ENCODE data around the gene ARRB1. TPM values are rescaled to one million over a fixed set of nuclear protein-coding genes. Genes with fewer than 3 reads are reported as not detected.
A peak's percentile ranks its signal among the peaks of the same experiment; 100 is the strongest.

Gene ARRB1
- total RNA-seq = 34.5 TPM
- polyA plus RNA-seq = 31.4 TPM

DNA sequence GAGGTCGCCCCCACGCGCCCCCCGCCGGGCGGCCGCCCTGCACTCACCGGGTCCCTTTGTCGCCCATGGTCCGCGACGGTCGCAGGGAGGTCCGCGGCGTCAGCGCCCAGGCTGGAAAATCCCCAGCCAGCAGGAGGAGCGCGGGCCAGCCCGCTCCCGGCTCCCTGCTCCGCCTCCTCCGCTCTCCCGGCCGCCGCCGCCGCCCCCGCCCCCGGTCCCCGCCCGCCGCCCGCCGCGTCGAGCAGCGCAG is at the start of gene ARRB1:
ARRB1 (minus strand) TSS at position 121 of the 250 bp plus-strand sequence; CDS start at position 67, 54 bp downstream.
- H3K4me3 ChIP-seq (ENCODE audit: low read depth, low read length) = peak within 1 kb of the TSS; percentile 66
- under 1% methylated on average over 38 of the region's 38 CpGs for WGBS
- DNase-seq (ENCODE audit: extremely low spot score) = no peak
- no peaks in the 10 kb centered on the region for H3K36me3 ChIP-seq (ENCODE audit: insufficient read depth)
- H3K27ac ChIP-seq (ENCODE audit: low read depth) = peak within 1 kb of the TSS; percentile 65
- no peaks in the 10 kb centered on the region for H3K4me1 ChIP-seq (ENCODE audit: insufficient read depth)

DNA sequence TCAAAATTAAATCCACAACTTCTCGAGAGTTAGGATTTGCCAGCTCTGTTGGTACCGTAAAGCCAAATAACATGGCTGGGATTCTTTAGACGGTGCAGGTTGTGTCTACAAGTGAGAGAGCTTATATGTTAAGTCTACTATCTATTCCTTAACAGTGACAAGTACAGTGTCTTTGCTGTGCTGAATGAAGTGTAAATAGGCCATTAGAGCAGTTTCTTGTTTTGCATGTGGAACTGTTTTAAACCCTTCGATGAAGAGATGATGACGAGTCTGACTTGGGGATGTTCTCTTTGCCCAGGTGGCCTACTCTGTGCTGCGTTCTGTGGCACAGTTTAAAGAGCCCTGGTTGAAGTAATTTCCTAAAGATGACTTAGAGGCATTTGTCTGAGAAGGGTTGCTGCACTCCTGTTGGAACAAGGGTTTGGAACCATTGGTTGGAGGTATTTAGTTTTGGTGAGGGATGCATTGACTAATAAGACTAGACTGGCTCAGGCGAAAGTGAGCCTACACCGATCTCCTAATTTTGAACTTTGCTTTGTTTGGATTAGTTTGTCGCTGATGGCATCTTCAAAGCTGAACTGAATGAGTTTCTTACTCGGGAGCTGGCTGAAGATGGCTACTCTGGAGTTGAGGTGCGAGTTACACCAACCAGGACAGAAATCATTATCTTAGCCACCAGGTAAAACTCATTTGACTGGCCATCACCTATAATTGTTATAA is 48.8 kb upstream of the ARRB1 start:
- DNase-seq (ENCODE audit: extremely low spot score) = no peak

GRCh38 chr11:75399344-75400145 is 48.1 kb upstream of the ARRB1 start, which contains the start of gene RPS3:
TSS of gene RPS3 (plus strand) at chr11:75399518. CDS start at chr11:75399548, 30 bp downstream.
- peaks cover 2% of the 10 kb centered on the region for H3K36me3 ChIP-seq (ENCODE audit: insufficient read depth)
- WGBS = under 1% methylated on average over 55 of the region's 55 CpGs
- peak within 1 kb of the TSS; percentile 92 for H3K27ac ChIP-seq (ENCODE audit: low read depth)
- peak; percentile 90 for DNase-seq (ENCODE audit: extremely low spot score)
- H3K4me3 ChIP-seq (ENCODE audit: low read depth, low read length) = peak within 1 kb of the TSS; percentile 61
- peaks cover 1% of the 10 kb centered on the region for H3K4me1 ChIP-seq (ENCODE audit: insufficient read depth)

More for the DNA sequence above, 48.8 kb upstream of the ARRB1 start:
- 9% methylated on average over 11 of the region's 11 CpGs for WGBS
- peaks cover 2% of the 10 kb centered on the region for H3K36me3 ChIP-seq (ENCODE audit: insufficient read depth)
- peaks cover 1% of the 10 kb centered on the region for H3K4me1 ChIP-seq (ENCODE audit: insufficient read depth)
- peak overlapping the region; percentile 61 for H3K4me3 ChIP-seq (ENCODE audit: low read depth, low read length)
- peak overlapping the region; percentile 92 for H3K27ac ChIP-seq (ENCODE audit: low read depth)

GRCh38 chr11:75398906-75399305 is 47.4 kb upstream of the ARRB1 start:
- WGBS = 75% methylated on average over 8 of the region's 8 CpGs
- DNase-seq (ENCODE audit: extremely low spot score) = no peak
- no peak overlapping the region for H3K27ac ChIP-seq (ENCODE audit: low read depth)

GRCh38 chr11:75394085-75394840 is 42.8 kb upstream of the ARRB1 start:
- no peaks in the 10 kb centered on the region for H3K36me3 ChIP-seq (ENCODE audit: insufficient read depth)

More at GRCh38 chr11:75398906-75399305, 47.4 kb upstream of the ARRB1 start:
- Histone ChIP-seq H3K36me3 (ENCODE audit: insufficient read depth) (peaks cover 2% of the 10 kb centered on the region), H3K4me1 (ENCODE audit: insufficient read depth) (peaks cover 1% of the 10 kb centered on the region), H3K4me3 (ENCODE audit: low read depth, low read length) (no peak overlapping the region)

DNA sequence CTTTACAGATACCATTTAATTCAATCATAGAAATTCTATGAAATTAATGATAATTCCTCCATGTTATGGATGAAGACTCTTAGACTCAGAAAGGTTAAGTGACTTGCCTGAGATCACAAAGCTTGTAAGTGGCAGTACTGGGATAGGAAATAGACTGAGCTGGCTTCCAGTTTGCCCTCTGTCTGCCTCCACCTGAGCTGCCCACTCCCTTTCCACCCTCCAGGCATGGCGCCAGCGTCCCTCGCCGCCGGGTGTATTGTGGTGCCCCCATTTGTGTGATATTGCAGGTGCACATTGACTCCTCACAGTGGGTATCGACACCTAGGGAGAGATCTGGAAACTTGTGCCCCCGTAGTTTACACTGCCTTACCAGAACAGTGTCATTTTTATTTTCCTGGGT is 38.5 kb upstream of the ARRB1 start:
- Histone ChIP-seq H3K27ac (ENCODE audit: low read depth) (no peak overlapping the region), H3K36me3 (ENCODE audit: insufficient read depth) (no peaks in the 10 kb centered on the region), H3K4me3 (ENCODE audit: low read depth, low read length) (no peak overlapping the region), H3K4me1 (ENCODE audit: insufficient read depth) (no peaks in the 10 kb centered on the region)
- 94% methylated on average over 7 of the region's 7 CpGs for WGBS
- no peak for DNase-seq (ENCODE audit: extremely low spot score)

More at GRCh38 chr11:75394085-75394840, 42.8 kb upstream of the ARRB1 start:
- no peak for DNase-seq (ENCODE audit: extremely low spot score)
- 81% methylated on average over 8 of the region's 8 CpGs for WGBS
- Histone ChIP-seq H3K27ac (ENCODE audit: low read depth) (no peak overlapping the region), H3K4me1 (ENCODE audit: insufficient read depth) (no peaks in the 10 kb centered on the region), H3K4me3 (ENCODE audit: low read depth, low read length) (no peak overlapping the region)

DNA sequence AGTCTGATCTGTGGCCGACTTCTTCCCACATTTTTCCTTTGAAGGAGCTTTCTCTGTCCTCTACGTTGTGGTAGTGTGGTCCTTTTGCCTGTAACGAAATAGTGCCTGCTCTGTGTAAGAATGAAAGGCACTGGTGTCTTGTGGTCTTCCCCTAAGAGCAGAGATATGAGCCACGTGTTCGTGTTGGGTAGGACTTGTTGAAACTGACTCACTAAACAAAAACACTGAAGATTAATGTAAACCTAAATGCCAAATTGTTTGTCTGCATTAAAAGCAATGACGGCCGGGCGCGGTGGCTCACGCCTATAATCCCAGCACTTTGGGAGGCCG is 37.8 kb upstream of the ARRB1 start:
- H3K4me3 ChIP-seq (ENCODE audit: low read depth, low read length) = no peak overlapping the region
- DNase-seq (ENCODE audit: extremely low spot score) = no peak
- WGBS = 57% methylated on average over 11 of the region's 11 CpGs
- no peaks in the 10 kb centered on the region for H3K36me3 ChIP-seq (ENCODE audit: insufficient read depth)
- no peak overlapping the region for H3K27ac ChIP-seq (ENCODE audit: low read depth)
- no peaks in the 10 kb centered on the region for H3K4me1 ChIP-seq (ENCODE audit: insufficient read depth)

- peak; percentile 42 for DNase-seq (ENCODE audit: extremely low spot score)
- no peak overlapping the region for H3K4me3 ChIP-seq (ENCODE audit: low read depth, low read length)
- H3K27ac ChIP-seq (ENCODE audit: low read depth) = no peak overlapping the region
- H3K4me1 ChIP-seq (ENCODE audit: insufficient read depth) = no peaks in the 10 kb centered on the region
- WGBS = 25% methylated on average over 9 of the region's 9 CpGs
- H3K36me3 ChIP-seq (ENCODE audit: insufficient read depth) = no peaks in the 10 kb centered on the region
Measured at GRCh38 chr11:75388386-75389275, 37.2 kb upstream of the ARRB1 start.

DNA sequence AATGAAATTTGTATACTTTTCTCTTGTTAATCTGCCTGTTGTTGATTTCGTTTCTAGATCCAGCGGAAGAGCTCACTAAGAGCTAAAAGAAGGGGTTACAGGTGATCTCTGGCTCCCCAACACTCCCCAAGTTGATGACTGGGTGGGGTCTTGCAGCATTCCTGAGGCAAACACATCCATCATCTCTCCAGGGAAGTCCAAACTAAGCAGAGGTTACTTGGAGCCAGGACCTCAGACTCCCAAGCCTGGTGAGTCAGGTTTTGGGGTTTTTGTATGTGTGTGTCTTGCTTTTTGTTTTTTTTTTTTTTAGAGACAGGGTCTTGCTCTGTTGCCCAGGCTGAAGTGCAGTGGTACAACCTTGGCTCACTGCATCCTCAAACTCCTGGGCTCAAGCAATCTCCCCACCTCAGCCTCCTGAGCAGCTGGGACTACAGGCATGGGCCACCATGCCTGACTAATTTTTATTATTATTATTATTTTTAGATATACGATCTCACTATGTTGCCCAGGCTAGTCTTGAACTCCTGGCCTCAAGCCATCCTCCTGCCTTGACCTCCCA is 36.4 kb upstream of the ARRB1 start:
- no peaks in the 10 kb centered on the region for H3K36me3 ChIP-seq (ENCODE audit: insufficient read depth)
- H3K4me1 ChIP-seq (ENCODE audit: insufficient read depth) = no peaks in the 10 kb centered on the region
- no peak for DNase-seq (ENCODE audit: extremely low spot score)
- 72% methylated on average over 3 of the region's 3 CpGs for WGBS
- no peak overlapping the region for H3K4me3 ChIP-seq (ENCODE audit: low read depth, low read length)
- no peak overlapping the region for H3K27ac ChIP-seq (ENCODE audit: low read depth)

GRCh38 chr11:75386942-75387630 is 35.6 kb upstream of the ARRB1 start:
- H3K27ac ChIP-seq (ENCODE audit: low read depth) = no peak overlapping the region
- H3K36me3 ChIP-seq (ENCODE audit: insufficient read depth) = no peaks in the 10 kb centered on the region
- 43% methylated on average over 3 of the region's 3 CpGs for WGBS
- no peak overlapping the region for H3K4me3 ChIP-seq (ENCODE audit: low read depth, low read length)
- no peaks in the 10 kb centered on the region for H3K4me1 ChIP-seq (ENCODE audit: insufficient read depth)
- no peak for DNase-seq (ENCODE audit: extremely low spot score)

GRCh38 chr11:75384438-75385080 is 33.1 kb upstream of the ARRB1 start:
- H3K4me1 ChIP-seq (ENCODE audit: insufficient read depth) = no peaks in the 10 kb centered on the region
- WGBS = 25% methylated on average over 24 of the region's 24 CpGs
- no peak overlapping the region for H3K4me3 ChIP-seq (ENCODE audit: low read depth, low read length)
- no peak for DNase-seq (ENCODE audit: extremely low spot score)
- no peak overlapping the region for H3K27ac ChIP-seq (ENCODE audit: low read depth)
- no peaks in the 10 kb centered on the region for H3K36me3 ChIP-seq (ENCODE audit: insufficient read depth)

DNA sequence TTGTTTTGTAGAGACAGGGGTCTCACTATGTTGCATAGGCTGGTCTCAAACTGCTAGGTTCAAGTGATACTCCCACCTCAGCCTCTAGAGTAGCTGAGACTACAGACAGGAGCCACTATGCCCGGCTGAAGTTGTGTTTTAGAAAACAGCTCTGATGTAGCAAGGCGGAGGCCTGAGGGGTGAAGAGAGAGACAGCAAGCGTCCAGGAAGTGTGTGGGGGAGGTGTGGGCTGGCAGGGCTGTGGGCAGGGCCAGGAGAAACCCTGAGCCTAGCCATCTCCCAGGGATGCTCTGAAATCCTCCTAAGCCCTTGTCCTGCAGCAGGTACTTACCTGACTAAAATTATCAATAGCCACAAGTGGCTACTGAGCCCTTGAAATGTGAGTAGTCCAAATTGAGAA is 31.8 kb upstream of the ARRB1 start:
- no peak for DNase-seq (ENCODE audit: extremely low spot score)
- WGBS = 84% methylated on average over 3 of the region's 3 CpGs
- Histone ChIP-seq H3K4me3 (ENCODE audit: low read depth, low read length) (no peak overlapping the region), H3K4me1 (ENCODE audit: insufficient read depth) (no peaks in the 10 kb centered on the region), H3K27ac (ENCODE audit: low read depth) (no peak overlapping the region), H3K36me3 (ENCODE audit: insufficient read depth) (no peaks in the 10 kb centered on the region)

Measured in urinary bladder (tissue), 4 donors.